A673 (cell line): ENCODE results near the gene MAFF.

Source experiments
- EZH2 ChIP-seq: fragments of 200-600 bp; sonication (generic); IDR thresholded peaks from 2 replicates; pipeline ENCODE4 v1.6.1; 2017; ENCODE audit warnings: borderline replicate concordance, low read depth, mild to moderate bottlenecking, mixed read lengths, antibody characterized with exemption, low read length; ENCODE audit not compliant: poor library complexity, severe bottlenecking
- TF ChIP-seq, protein P1 (sequence below): fragments of 300-800, 200-600 bp; sonication (generic); conservative IDR thresholded peaks from 2 replicates; pipeline ENCODE4 v1.5.1; 2017; ENCODE audit warnings: low read depth, mild to moderate bottlenecking, antibody characterized with exemption, low read length, moderate library complexity, mixed read lengths

DNA sequence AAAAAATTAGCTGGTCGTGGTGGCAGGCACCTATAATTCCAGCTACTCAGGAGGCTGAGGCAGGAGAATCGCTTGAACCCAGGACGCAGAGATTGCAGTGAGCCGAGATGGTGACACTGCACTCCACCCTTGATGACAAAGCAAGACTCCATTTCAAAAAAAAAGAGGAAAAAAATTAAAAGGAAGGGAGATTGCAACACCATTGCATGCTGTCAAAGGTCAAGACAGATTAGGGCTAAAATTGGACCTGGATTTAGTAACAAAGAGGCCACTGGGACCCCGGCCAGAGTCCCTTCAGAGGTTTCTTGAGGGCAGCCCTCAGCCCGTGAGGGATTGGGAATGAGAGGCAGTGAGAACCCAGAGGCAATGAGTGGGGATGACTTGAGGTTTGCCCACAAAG is 8.2 kb upstream of the MAFF start:
- TF ChIP-seq, protein P1, sequence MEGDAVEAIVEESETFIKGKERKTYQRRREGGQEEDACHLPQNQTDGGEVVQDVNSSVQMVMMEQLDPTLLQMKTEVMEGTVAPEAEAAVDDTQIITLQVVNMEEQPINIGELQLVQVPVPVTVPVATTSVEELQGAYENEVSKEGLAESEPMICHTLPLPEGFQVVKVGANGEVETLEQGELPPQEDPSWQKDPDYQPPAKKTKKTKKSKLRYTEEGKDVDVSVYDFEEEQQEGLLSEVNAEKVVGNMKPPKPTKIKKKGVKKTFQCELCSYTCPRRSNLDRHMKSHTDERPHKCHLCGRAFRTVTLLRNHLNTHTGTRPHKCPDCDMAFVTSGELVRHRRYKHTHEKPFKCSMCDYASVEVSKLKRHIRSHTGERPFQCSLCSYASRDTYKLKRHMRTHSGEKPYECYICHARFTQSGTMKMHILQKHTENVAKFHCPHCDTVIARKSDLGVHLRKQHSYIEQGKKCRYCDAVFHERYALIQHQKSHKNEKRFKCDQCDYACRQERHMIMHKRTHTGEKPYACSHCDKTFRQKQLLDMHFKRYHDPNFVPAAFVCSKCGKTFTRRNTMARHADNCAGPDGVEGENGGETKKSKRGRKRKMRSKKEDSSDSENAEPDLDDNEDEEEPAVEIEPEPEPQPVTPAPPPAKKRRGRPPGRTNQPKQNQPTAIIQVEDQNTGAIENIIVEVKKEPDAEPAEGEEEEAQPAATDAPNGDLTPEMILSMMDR = no peak
- no peak for TF ChIP-seq EZH2
